HepG2 (cell line): ENCODE results near the gene SLC16A2. TPM values are rescaled to one million over a fixed set of nuclear protein-coding genes. Genes with fewer than 3 reads are reported as not detected.

Experiments
- ATAC-seq: fragments of 200-7000 bp; cut with Tn5 transposase; 3 replicates; pipeline ENCODE4 v1.9.1; 2020; ENCODE audit warnings: mild to moderate bottlenecking, moderate library complexity
- BruUV-seq: library from RNA; stranded (reverse); fragments of 400-500 nt; replicated peaks from 2 replicates; lab custom pipeline; 2021; lab: Mats Ljungman, UMichigan
- CTCF ChIA-PET: fragments of 300-600 bp; formaldehyde crosslinking; extraction: SDS; loops from one replicate; lab custom pipeline; 2021; ENCODE audit warnings: low total read pairs, inconsistent platforms, low intra/inter-chr PET ratio; lab: Yijun Ruan, JAX
- POLR2A ChIA-PET: fragments of 350-600 bp; sonication (Branson Sonifier 250); formaldehyde crosslinking; loops from one replicate; lab custom pipeline; 2020; ENCODE audit warnings: antibody characterized with exemption, inconsistent platforms; lab: Yijun Ruan, JAX
- DNase-seq: peaks from one replicate; pipeline ENCODE4 v3.0.0-alpha.2; 2015; ENCODE audit warnings: low spot score
- FAIRE-seq: peaks from 3 replicates; lab custom pipeline; 2011; peaks lifted over from hg19 to GRCh38; lab: Jason Lieb, UNC
- H2AFZ ChIP-seq: one replicate; pipeline ENCODE4 v1.6.1; 2011; ENCODE audit warnings: low read length, inconsistent platforms
- H3K27ac ChIP-seq: fragments of 300-600 bp; 3 replicates; pipeline ENCODE4 v1.8.0; 2011; ENCODE audit warnings: mixed run types, mild to moderate bottlenecking, mixed read lengths, low read length, inconsistent platforms; ENCODE audit not compliant: insufficient read depth; ENCODE audit errors: extremely low read length
- H3K27me3 ChIP-seq, 2 experiments: fragments of 200-600 bp in 1 of 2; 2 replicates in 1 of 2; 3 replicates in 1 of 2; pipeline versions ENCODE4 v1.6.0 to v1.8.0; 2011; ENCODE audit warnings: low read length in 2 of 2, mild to moderate bottlenecking in 2 of 2, moderate library complexity in 2 of 2, inconsistent platforms in 1 of 2; ENCODE audit not compliant: insufficient read depth in 2 of 2, control insufficient read depth in 1 of 2
- H3K36me3 ChIP-seq, 2 experiments: fragments of 200-600 bp in 1 of 2; replicated peaks in 1 of 2; 2 replicates in 1 of 2; 3 replicates in 1 of 2; pipeline versions ENCODE4 v1.5.1 to v1.8.0; 2011; ENCODE audit warnings: low read length in 2 of 2, inconsistent platforms in 1 of 2; ENCODE audit not compliant: insufficient read depth in 2 of 2, control insufficient read depth in 1 of 2
- H3K4me1 ChIP-seq: 2 replicates; pipeline ENCODE4 v1.5.1; 2012; ENCODE audit warnings: low read length, inconsistent platforms; ENCODE audit not compliant: insufficient read depth
- H3K4me2 ChIP-seq: 2 replicates; pipeline ENCODE4 v1.6.0; 2011; ENCODE audit warnings: low read depth, low read length, inconsistent platforms
- H3K4me3 ChIP-seq, 3 experiments: fragments of 200-600 bp in 1 of 3; sonication (generic), shearing (Covaris generic) in 1 of 3; replicated peaks in 1 of 3; 2 replicates each; pipeline ENCODE4 v1.5.1; 2011 to 2016; ENCODE audit warnings: low read length in 3 of 3, inconsistent platforms in 2 of 3, low read depth in 2 of 3, mild to moderate bottlenecking in 2 of 3, control low read depth in 1 of 3, mixed read lengths in 1 of 3; ENCODE audit not compliant: insufficient read depth in 1 of 3
- H3K79me2 ChIP-seq: one replicate; pipeline ENCODE4 v1.6.1; 2011; ENCODE audit warnings: low read length, inconsistent platforms; ENCODE audit not compliant: insufficient read depth
- H3K9ac ChIP-seq: 2 replicates; pipeline ENCODE4 v1.6.0; 2011; ENCODE audit warnings: mild to moderate bottlenecking, low read depth, low read length, inconsistent platforms; ENCODE audit not compliant: insufficient read depth
- H3K9me3 ChIP-seq: 2 replicates; pipeline ENCODE4 v1.5.1; 2012; ENCODE audit warnings: mild to moderate bottlenecking, low read length
- H4K20me1 ChIP-seq: 2 replicates; pipeline ENCODE4 v1.6.0; 2011; ENCODE audit warnings: inconsistent platforms, mild to moderate bottlenecking, low read length, moderate library complexity; ENCODE audit not compliant: insufficient read depth
- ASH2L ChIP-seq: fragments of 300-600, 200-600 bp; sonication (generic); IDR thresholded peaks from 2 replicates; pipeline ENCODE4 v1.7.0; 2017; ENCODE audit warnings: low read depth, mild to moderate bottlenecking, moderate library complexity, mixed read lengths, low read length; ENCODE audit not compliant: insufficient read length
- ATM ChIP-seq: fragments of 450-650 bp; IDR thresholded peaks from 2 replicates; pipeline ENCODE4 v1.7.1; 2017; ENCODE audit warnings: mild to moderate bottlenecking, borderline replicate concordance
- ATRX ChIP-seq: sonication (generic); formaldehyde crosslinking; IDR thresholded peaks from 2 replicates; pipeline ENCODE4 v1.4.0; 2020; ENCODE audit warnings: missing genetic modification reagents, borderline replicate concordance
- NFKBIZ ChIP-seq: IDR thresholded peaks from 2 replicates; pipeline ENCODE4 v1.6.1; 2018; ENCODE audit warnings: missing genetic modification reagents, missing compliant biosample characterization
- RARG ChIP-seq: sonication (generic); formaldehyde crosslinking; IDR thresholded peaks from 2 replicates; pipeline ENCODE4 v1.4.0; 2020; ENCODE audit warnings: low read depth, mild to moderate bottlenecking, missing genetic modification reagents
- TEAD2 ChIP-seq: sonication (generic); formaldehyde crosslinking; IDR thresholded peaks from 2 replicates; pipeline ENCODE4 v1.9.0; 2021; ENCODE audit warnings: missing genetic modification reagents
- ZFX ChIP-seq: sonication (generic); formaldehyde crosslinking; IDR thresholded peaks from 2 replicates; pipeline ENCODE4 v1.4.0; 2020; ENCODE audit warnings: mild to moderate bottlenecking, low read depth, missing genetic modification reagents, moderate library complexity
- WGBS: methylation state at CpG from one replicate; pipeline ENCODE4 v1.1.6; 2017; ENCODE audit warnings: low lambda C conversion rate; 5-methylcytosine and 5-hydroxymethylcytosine counted together
- in situ Hi-C: cut with HindIII; loops from 2 replicates; pipeline ENCODE4 v1.10.0; 2017; ENCODE audit warnings: low pct_unique_long_range_greater_than_20kb; ENCODE audit not compliant: extremely low pct_ligation_motif_present
- intact Hi-C: fragments of 100-400 bp; cut with micrococcal nuclease; formaldehyde crosslinking; loops from one replicate; pipeline ENCODE4 v1.10.0; 2022; ENCODE audit not compliant: unreplicated experiment
- polyA plus RNA-seq, 8 experiments: library from polyadenylated mRNA; depleted of rRNA in 3 of 8; stranded (reverse) in 7 of 8; unstranded in 1 of 8; fragments of >200 nt; fragmentation: Illumina TruSeq in 4 of 8; extraction: Trizol in 4 of 8; gene quantifications; 2 replicates each; pipeline versions ENCODE4 v1.2.1 to v1.2.3, GENCODE V29; 2011 to 2016; ENCODE audit warnings: low read depth in 4 of 8, missing spikeins in 1 of 8, mixed read lengths in 1 of 8; ENCODE audit not compliant: insufficient read depth in 1 of 8
- total RNA-seq, 5 experiments: library from RNA; depleted of rRNA; stranded (reverse); fragments of >200 nt; fragmentation: Illumina TruSeq; extraction: Trizol; gene quantifications; 2 replicates each; pipeline ENCODE4 v1.2.3, GENCODE V29; 2016; ENCODE audit warnings: low read depth in 1 of 5
- TF ChIP-seq, protein P1 (sequence below), 2 experiments: sonication (generic) in 1 of 2; formaldehyde crosslinking in 1 of 2; IDR thresholded peaks; 2 replicates each; pipeline versions ENCODE4 v1.6.1 to v1.9.0; 2014 to 2022; ENCODE audit warnings: antibody characterized with exemption in 1 of 2, borderline replicate concordance in 1 of 2, inconsistent platforms in 1 of 2, low read depth in 1 of 2, missing genetic modification reagents in 1 of 2
- TF ChIP-seq, protein P2 (sequence below): sonication (generic); formaldehyde crosslinking; IDR thresholded peaks from 2 replicates; pipeline ENCODE4 v1.4.0; 2020; ENCODE audit warnings: low read depth, mild to moderate bottlenecking, missing genetic modification reagents
- TF ChIP-seq, protein P3 (sequence below): sonication (generic); formaldehyde crosslinking; IDR thresholded peaks from 2 replicates; pipeline ENCODE4 v1.4.0; 2020; ENCODE audit warnings: missing genetic modification reagents, mild to moderate bottlenecking, borderline replicate concordance

Gene SLC16A2
- total and polyA plus RNA-seq, 2 of the 13 experiments (the other 11 are each of a cell fraction or from before 2014, with no cell fraction given) = 0.07 to 0.08 TPM

DNA sequence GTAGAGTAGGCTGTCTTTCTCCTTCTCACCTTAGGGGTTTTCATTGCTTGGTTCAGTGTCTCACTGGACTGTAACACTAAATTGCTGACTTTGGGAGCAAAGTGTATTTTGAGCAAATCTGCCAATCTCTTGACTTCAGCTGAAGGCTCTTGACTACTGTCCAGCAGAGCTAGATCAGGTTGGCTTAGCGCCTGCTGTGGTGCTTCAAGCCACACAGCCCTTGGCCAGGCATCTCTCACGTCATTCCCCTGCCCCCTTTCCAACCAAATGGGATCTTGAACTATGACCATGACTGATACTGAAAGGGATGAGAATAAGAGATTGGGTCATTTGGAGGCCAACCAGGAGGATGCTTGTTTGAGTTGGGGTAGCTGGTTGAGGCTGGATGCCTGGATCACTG lies 4.8 kb downstream of the SLC16A2 start:
- POLR2A ChIA-PET = no interaction called here
- BruUV-seq = no TSS peak
- no peak overlapping the region for H3K27ac ChIP-seq
- peaks cover 6% of the 10 kb centered on the region; the same call in 1 of the 2 replicates for H3K4me1 ChIP-seq
- intact Hi-C loops (no loop called here), in situ Hi-C loops (no loop called here)
- H3K4me3 ChIP-seq = no peak overlapping the region
- ATAC-seq = no peak
- no peak for DNase-seq
- no peak overlapping the region for H3K9ac ChIP-seq
- H2AFZ ChIP-seq = no peak overlapping the region
- H3K79me2 ChIP-seq = no peaks in the 10 kb centered on the region
- no peak for FAIRE-seq
- no peaks in the 10 kb centered on the region for H4K20me1 ChIP-seq
- WGBS = 0% methylated on average over 1 of the region's 2 CpGs
- H3K9me3 ChIP-seq = no peaks in the 10 kb centered on the region
- no peak overlapping the region for H3K4me2 ChIP-seq
- peaks cover 0 to 6% of the 10 kb centered on the region in 2 experiments; a peak in 1 of 5 replicates for H3K27me3 ChIP-seq
- CTCF ChIA-PET = no interaction called here
- no peaks in the 10 kb centered on the region for H3K36me3 ChIP-seq
- TF ChIP-seq TEAD2 (no peak), NFKBIZ (CRISPR knock-in tag) (no peak), ASH2L (no peak), ZFX (no peak), ATRX (CRISPR knock-in tag) (no peak), RARG (CRISPR knock-in tag) (no peak), ATM (no peak)
- TF ChIP-seq, protein P1, sequence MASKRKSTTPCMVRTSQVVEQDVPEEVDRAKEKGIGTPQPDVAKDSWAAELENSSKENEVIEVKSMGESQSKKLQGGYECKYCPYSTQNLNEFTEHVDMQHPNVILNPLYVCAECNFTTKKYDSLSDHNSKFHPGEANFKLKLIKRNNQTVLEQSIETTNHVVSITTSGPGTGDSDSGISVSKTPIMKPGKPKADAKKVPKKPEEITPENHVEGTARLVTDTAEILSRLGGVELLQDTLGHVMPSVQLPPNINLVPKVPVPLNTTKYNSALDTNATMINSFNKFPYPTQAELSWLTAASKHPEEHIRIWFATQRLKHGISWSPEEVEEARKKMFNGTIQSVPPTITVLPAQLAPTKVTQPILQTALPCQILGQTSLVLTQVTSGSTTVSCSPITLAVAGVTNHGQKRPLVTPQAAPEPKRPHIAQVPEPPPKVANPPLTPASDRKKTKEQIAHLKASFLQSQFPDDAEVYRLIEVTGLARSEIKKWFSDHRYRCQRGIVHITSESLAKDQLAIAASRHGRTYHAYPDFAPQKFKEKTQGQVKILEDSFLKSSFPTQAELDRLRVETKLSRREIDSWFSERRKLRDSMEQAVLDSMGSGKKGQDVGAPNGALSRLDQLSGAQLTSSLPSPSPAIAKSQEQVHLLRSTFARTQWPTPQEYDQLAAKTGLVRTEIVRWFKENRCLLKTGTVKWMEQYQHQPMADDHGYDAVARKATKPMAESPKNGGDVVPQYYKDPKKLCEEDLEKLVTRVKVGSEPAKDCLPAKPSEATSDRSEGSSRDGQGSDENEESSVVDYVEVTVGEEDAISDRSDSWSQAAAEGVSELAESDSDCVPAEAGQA (IDR thresholded peaks at IDR 0.05; ENCODE audit: low read depth) = no peak
- TF ChIP-seq, protein P1 (CRISPR knock-in tag; IDR thresholded peaks at IDR 0.05; ENCODE audit: borderline replicate concordance) = no peak
- TF ChIP-seq, protein P2, sequence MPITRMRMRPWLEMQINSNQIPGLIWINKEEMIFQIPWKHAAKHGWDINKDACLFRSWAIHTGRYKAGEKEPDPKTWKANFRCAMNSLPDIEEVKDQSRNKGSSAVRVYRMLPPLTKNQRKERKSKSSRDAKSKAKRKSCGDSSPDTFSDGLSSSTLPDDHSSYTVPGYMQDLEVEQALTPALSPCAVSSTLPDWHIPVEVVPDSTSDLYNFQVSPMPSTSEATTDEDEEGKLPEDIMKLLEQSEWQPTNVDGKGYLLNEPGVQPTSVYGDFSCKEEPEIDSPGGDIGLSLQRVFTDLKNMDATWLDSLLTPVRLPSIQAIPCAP = no peak
- TF ChIP-seq, protein P3, sequence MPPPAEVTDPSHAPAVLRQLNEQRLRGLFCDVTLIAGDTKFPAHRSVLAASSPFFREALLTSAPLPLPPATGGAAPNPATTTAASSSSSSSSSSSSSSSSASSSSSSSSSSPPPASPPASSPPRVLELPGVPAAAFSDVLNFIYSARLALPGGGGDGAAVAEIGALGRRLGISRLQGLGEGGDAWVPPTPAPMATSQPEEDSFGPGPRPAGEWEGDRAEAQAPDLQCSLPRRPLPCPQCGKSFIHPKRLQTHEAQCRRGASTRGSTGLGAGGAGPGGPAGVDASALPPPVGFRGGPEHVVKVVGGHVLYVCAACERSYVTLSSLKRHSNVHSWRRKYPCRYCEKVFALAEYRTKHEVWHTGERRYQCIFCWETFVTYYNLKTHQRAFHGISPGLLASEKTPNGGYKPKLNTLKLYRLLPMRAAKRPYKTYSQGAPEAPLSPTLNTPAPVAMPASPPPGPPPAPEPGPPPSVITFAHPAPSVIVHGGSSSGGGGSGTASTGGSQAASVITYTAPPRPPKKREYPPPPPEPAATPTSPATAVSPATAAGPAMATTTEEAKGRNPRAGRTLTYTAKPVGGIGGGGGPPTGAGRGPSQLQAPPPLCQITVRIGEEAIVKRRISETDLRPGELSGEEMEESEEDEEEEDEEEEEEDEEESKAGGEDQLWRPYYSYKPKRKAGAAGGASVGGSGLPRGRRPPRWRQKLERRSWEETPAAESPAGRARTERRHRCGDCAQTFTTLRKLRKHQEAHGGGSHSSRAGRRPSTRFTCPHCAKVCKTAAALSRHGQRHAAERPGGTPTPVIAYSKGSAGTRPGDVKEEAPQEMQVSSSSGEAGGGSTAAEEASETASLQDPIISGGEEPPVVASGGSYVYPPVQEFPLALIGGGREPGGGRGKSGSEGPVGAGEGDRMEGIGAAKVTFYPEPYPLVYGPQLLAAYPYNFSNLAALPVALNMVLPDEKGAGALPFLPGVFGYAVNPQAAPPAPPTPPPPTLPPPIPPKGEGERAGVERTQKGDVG = no peak
